ENCODE measurements around the gene MAZ.

- TF ChIP-seq, protein P1, sequence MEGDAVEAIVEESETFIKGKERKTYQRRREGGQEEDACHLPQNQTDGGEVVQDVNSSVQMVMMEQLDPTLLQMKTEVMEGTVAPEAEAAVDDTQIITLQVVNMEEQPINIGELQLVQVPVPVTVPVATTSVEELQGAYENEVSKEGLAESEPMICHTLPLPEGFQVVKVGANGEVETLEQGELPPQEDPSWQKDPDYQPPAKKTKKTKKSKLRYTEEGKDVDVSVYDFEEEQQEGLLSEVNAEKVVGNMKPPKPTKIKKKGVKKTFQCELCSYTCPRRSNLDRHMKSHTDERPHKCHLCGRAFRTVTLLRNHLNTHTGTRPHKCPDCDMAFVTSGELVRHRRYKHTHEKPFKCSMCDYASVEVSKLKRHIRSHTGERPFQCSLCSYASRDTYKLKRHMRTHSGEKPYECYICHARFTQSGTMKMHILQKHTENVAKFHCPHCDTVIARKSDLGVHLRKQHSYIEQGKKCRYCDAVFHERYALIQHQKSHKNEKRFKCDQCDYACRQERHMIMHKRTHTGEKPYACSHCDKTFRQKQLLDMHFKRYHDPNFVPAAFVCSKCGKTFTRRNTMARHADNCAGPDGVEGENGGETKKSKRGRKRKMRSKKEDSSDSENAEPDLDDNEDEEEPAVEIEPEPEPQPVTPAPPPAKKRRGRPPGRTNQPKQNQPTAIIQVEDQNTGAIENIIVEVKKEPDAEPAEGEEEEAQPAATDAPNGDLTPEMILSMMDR (IDR thresholded peaks at IDR 0.05; ENCODE audit: low read depth, low read length) = no peak
- TF ChIP-seq, protein P2, sequence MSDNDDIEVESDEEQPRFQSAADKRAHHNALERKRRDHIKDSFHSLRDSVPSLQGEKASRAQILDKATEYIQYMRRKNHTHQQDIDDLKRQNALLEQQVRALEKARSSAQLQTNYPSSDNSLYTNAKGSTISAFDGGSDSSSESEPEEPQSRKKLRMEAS (IDR thresholded peaks at IDR 0.05; ENCODE audit: low read depth, low read length) = no peak
- no peak for TF ChIP-seq POLR2A (IDR thresholded peaks at IDR 0.05; ENCODE audit: extremely low read depth, insufficient read length)
Measured at GRCh38 chr16:29763326-29763725, 43.0 kb upstream of the MAZ start.

All from NB4 (cell line).